GM12891 (cell line): ENCODE results near the gene KHK.

Source experiments
- PAX5 ChIP-seq: IDR thresholded peaks from 2 replicates; pipeline ENCODE4 v1.6.1; 2011; ENCODE audit warnings: low read length, moderate library complexity, mild to moderate bottlenecking; ENCODE audit not compliant: insufficient read depth, severe bottlenecking
- POLR2A ChIP-seq: IDR thresholded peaks from 2 replicates; pipeline ENCODE4 v1.6.1; 2011; ENCODE audit warnings: low read depth, low read length, control low read depth
- POLR2AphosphoS5 ChIP-seq: IDR thresholded peaks from 2 replicates; pipeline ENCODE4 v1.6.1; 2011; ENCODE audit warnings: low read depth, low read length, control low read depth
- POU2F2 ChIP-seq: IDR thresholded peaks from 2 replicates; pipeline ENCODE4 v1.6.1; 2011; ENCODE audit warnings: low read depth, mild to moderate bottlenecking, control low read depth, low read length, moderate library complexity
- SPI1 ChIP-seq: IDR thresholded peaks from 2 replicates; pipeline ENCODE4 v1.6.1; 2011; ENCODE audit warnings: low read depth, low read length, control low read depth
- TAF1 ChIP-seq: IDR thresholded peaks from 2 replicates; pipeline ENCODE4 v1.6.1; 2011; ENCODE audit warnings: low read depth, low read length, control low read depth

GRCh38 chr2:27069961-27070618 lies 16.5 kb upstream of the KHK start:
- TF ChIP-seq POLR2A (no peak), TAF1 (no peak), POLR2AphosphoS5 (no peak), SPI1 (no peak), PAX5 (no peak), POU2F2 (no peak)
